Measurements from ENCODE around the gene TEX44. TPM values are rescaled to one million over a fixed set of nuclear protein-coding genes. Genes with fewer than 3 reads are reported as not detected.

The TEX44 gene
- total RNA-seq, 1 donor from 2014 or later = not detected

DNA sequence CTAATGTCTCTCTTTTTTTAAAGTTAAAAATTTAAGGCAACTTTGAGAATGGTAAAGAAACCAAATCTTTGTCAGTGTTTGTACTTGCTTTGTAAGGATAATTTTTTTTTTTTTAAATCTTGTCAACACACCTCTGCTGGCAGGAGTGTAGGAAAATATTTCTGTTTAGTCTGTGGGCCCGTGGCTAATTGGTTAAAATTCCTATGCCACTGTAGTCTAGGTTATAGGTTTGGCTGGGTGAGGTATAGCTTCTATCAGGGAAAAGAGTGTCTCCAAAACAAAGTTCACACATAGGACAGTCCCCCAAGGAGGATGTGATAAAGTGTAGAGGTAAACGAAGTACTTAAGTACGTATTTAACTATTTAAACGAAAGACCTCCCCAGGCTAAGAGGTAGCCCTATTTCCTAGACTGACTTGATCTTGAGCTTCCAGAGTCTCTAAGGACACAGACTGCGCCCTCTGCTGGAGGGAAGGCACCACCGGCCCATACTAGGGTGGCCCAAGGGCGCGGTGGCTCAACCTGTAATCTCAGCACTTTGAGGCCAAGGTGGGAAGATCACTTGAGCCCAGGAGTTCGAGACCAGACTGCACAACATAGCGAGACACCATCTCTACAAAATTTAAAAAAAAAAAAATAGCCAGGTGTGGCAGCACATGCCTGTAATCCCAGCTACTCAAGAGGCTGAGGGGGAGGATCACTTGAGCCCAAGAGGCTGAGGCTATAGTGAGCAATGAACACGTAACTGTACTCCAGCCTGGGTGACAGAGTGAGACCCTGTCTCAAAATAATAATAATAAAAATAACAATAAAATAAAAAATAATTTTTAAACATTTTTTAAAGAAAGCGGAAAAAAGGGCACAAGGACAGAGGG is 8.9 kb downstream of the TEX44 start:
- no peak overlapping the region for H3K4me3 ChIP-seq (ENCODE audit: low read depth, low read length)
- TF ChIP-seq, protein P1, sequence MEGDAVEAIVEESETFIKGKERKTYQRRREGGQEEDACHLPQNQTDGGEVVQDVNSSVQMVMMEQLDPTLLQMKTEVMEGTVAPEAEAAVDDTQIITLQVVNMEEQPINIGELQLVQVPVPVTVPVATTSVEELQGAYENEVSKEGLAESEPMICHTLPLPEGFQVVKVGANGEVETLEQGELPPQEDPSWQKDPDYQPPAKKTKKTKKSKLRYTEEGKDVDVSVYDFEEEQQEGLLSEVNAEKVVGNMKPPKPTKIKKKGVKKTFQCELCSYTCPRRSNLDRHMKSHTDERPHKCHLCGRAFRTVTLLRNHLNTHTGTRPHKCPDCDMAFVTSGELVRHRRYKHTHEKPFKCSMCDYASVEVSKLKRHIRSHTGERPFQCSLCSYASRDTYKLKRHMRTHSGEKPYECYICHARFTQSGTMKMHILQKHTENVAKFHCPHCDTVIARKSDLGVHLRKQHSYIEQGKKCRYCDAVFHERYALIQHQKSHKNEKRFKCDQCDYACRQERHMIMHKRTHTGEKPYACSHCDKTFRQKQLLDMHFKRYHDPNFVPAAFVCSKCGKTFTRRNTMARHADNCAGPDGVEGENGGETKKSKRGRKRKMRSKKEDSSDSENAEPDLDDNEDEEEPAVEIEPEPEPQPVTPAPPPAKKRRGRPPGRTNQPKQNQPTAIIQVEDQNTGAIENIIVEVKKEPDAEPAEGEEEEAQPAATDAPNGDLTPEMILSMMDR (conservative IDR thresholded peaks at IDR 0.05; ENCODE audit: low read depth, low read length) = peak; percentile 91
- no peak for DNase-seq (ENCODE audit: low read depth)

DNA sequence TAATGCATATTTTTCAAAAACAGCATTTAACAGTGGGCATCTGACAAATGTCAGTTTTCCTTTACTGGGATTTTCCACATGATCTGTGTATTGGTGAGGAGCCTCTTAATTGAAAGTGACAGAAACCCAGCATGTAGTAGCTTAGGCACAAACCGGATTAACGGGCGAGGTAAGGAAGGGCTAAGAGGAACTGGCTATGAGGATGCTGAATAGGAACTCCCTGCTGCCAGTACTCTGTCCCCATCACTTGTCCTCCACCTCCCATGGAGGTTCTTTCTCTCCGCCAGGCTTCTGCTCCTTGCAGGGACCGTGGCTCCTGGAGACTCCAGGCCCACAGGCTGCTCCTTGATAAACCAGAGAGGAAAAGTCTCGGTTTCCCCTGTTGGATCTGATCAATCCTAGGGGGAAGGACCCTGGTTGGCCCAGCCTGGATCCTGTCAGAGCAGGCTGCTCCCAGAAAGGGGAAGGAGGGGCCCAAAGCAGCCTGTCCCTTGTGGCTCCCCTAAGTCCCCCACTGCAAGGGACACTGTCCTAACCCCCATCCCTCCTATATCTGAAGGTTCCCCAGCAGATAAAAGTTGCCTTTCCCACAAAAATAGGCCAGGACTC is 10.3 kb downstream of the TEX44 start:
- no peak for DNase-seq (ENCODE audit: low read depth)
- no peak overlapping the region for H3K4me3 ChIP-seq (ENCODE audit: low read depth, low read length)
- TF ChIP-seq, protein P1 (conservative IDR thresholded peaks at IDR 0.05; ENCODE audit: low read depth, low read length) = no peak

DNA sequence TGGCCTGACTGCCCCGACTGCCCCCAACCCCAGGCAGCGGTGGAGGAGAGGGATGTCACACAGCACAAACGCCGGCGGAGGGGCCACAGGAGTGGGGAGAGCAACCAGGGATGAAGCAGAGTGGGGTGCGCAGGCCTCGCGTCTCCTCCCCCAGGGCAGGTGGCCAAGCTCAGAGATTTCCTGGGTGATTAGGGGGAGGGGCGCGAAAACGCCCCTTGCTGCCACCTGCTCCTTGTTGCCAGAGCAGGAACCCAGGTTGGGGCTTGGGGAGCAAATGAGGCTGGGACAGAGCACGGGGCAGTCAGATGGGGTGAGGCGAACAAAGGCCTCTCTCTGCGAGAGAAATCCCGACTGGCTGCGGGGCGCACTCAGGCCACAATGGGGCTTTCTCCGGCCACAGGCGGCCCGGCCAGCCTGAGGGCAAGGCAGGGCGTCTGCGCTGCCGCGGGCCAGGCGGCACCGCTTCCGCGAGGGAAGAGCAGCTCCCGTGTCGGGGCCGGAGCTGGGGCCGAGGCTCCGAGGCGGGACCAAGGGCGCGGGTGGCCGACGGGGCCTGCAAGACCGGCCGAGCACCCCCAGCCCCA is 11.5 kb downstream of the TEX44 start:
- TF ChIP-seq, protein P1 (conservative IDR thresholded peaks at IDR 0.05; ENCODE audit: low read depth, low read length) = no peak
- no peak for DNase-seq (ENCODE audit: low read depth)
- peak overlapping the region; percentile 59 for H3K4me3 ChIP-seq (ENCODE audit: low read depth, low read length)

DNA sequence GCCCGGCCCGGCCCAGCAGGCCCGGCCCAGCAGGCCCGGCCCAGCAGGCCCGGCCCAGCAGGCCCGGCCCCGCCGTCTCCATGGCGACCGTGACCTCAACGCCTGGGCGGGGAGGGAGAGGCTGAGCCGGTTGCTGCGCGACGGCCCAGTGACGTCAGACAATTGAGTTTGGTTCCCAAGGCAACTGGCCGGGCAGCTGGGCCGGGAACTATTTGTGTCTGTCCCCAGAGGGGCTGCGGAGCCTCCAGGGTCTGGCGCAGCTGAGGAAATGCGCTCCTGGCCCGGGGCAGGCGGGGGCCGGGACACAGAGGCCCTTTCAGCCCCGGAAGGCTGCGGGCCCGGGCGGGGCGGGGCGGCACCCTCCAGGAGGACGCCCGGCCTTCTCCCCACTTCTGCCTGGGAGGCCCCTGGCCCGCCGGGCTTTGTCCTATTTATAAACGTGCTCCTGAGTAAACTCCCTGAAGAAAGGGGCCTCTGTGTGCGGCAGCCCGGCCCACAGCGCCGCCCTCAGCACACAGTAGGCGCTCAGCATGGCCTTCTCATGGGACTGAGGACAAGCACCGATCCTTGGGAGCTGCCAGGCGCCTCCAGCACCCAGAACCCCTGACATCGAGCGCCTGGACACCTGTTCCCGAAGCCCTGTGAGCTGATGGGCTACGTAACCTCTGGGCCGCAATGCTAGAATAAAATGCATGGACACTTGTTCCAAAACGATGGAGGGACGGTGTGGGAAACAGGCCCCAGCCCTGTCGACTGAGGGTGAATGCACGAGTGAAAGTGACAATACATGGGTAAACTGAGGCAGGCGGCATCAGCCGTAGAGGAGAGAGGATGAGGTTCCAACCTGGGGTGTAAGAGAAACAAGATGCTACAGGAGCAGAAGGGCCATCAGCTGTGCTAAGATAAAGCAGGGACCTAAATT is 12.3 kb downstream of the TEX44 start:
- peak overlapping the region; percentile 59 for H3K4me3 ChIP-seq (ENCODE audit: low read depth, low read length)
- TF ChIP-seq, protein P1 (conservative IDR thresholded peaks at IDR 0.05; ENCODE audit: low read depth, low read length) = no peak
- DNase-seq (ENCODE audit: low read depth) = no peak

DNA sequence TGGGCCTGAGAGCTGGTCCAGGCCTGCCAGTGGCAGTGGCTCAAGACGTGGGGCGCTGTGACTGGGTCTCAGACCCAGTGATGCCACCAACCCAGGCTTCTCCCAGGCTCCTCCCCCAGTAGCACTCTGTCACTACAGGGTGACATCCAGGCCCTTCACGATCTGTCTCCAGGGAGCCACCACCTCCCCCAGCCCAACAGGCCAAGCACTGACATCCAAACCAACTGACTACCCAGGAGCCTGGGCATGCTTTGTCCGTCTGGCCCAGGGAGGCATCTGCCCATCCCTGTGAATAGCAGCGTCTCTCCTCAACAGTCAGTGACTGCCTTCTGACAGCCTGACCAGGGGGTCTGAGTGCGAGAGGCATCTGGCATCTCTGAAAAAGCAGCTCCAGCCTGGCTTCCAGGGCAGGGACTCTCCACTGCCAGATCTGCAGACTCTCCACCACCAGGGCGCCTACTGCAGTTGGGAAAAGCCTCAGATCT is 13.0 kb downstream of the TEX44 start:
- TF ChIP-seq, protein P1 (conservative IDR thresholded peaks at IDR 0.05; ENCODE audit: low read depth, low read length) = no peak
- DNase-seq (ENCODE audit: low read depth) = no peak
- H3K4me3 ChIP-seq (ENCODE audit: low read depth, low read length) = no peak overlapping the region

DNA sequence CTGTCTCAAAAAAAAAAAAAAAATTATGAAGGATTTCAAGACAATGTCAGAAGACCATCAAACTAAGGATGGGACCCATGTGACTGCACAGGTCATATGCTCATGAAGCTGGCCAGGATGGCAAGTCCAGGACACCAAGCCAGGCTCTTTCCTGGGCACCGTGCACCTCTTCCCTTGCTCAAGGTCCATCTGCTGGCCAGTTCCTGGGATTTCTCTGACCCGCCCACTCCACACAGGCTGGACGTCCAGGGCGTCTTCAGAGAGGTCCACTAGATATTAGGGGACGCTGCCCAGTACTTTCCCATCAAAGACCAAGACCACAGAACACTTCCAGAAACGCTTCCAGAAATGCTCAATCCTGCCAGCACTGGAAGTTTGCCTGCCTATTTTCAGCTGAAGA is 14.3 kb downstream of the TEX44 start:
- H3K4me3 ChIP-seq (ENCODE audit: low read depth, low read length) = no peak overlapping the region
- TF ChIP-seq, protein P1 (conservative IDR thresholded peaks at IDR 0.05; ENCODE audit: low read depth, low read length) = no peak
- DNase-seq (ENCODE audit: low read depth) = no peak
